HepG2 (cell line): ENCODE results near the gene LIMD2. TPM values are rescaled to one million over a fixed set of nuclear protein-coding genes. Genes with fewer than 3 reads are reported as not detected.

Source experiments
- AHR ChIP-seq: IDR thresholded peaks from 2 replicates; pipeline ENCODE4 v1.6.1; 2018; ENCODE audit warnings: missing genetic modification reagents, missing compliant biosample characterization
- DNMT1 ChIP-seq: sonication (generic); formaldehyde crosslinking; IDR thresholded peaks from 2 replicates; pipeline ENCODE4 v1.5.1; 2020; ENCODE audit warnings: mild to moderate bottlenecking, missing genetic modification reagents
- EP300 ChIP-seq, 3 experiments: sonication (generic) in 1 of 3; formaldehyde crosslinking in 1 of 3; IDR thresholded peaks; 2 replicates each; pipeline versions ENCODE4 v1.5.1 to v1.6.1; 2011 to 2020; ENCODE audit warnings: low read depth in 2 of 3, low read length in 2 of 3, borderline replicate concordance in 1 of 3, improper control_type of control experiment in 1 of 3, mild to moderate bottlenecking in 1 of 3, missing genetic modification reagents in 1 of 3, moderate library complexity in 1 of 3
- ETV6 ChIP-seq: sonication (generic); formaldehyde crosslinking; conservative IDR thresholded peaks from 2 replicates; pipeline ENCODE4 v1.4.0; 2020; ENCODE audit warnings: missing genetic modification reagents
- FOXM1 ChIP-seq: sonication (generic); formaldehyde crosslinking; IDR thresholded peaks from 2 replicates; pipeline ENCODE4 v1.5.0; 2020; ENCODE audit warnings: missing genetic modification reagents
- HDAC2 ChIP-seq: sonication (generic); formaldehyde crosslinking; IDR thresholded peaks from 2 replicates; pipeline ENCODE4 v1.4.0; 2020; ENCODE audit warnings: missing genetic modification reagents
- IKZF5 ChIP-seq: IDR thresholded peaks from 2 replicates; pipeline ENCODE4 v1.6.1; 2018; ENCODE audit warnings: missing genetic modification reagents, mild to moderate bottlenecking, missing compliant biosample characterization
- NBN ChIP-seq: fragments of 450-650 bp; conservative IDR thresholded peaks from 2 replicates; pipeline ENCODE4 v1.6.1; 2017
- NFYC ChIP-seq: IDR thresholded peaks from 2 replicates; pipeline ENCODE4 v1.6.1; 2016; ENCODE audit warnings: missing genetic modification reagents, missing compliant biosample characterization
- NR1H2 ChIP-seq: sonication (generic); formaldehyde crosslinking; IDR thresholded peaks from 2 replicates; pipeline ENCODE4 v1.8.1; 2022; ENCODE audit warnings: low read depth, missing genetic modification reagents, borderline replicate concordance
- POGK ChIP-seq: sonication (generic); formaldehyde crosslinking; conservative IDR thresholded peaks from 2 replicates; pipeline ENCODE4 v1.8.0; 2022; ENCODE audit warnings: mild to moderate bottlenecking, moderate library complexity, missing genetic modification reagents
- SP4 ChIP-seq: sonication (generic); formaldehyde crosslinking; IDR thresholded peaks from 2 replicates; pipeline ENCODE4 v1.8.1; 2023; ENCODE audit warnings: mild to moderate bottlenecking, missing genetic modification reagents
- YY1 ChIP-seq: IDR thresholded peaks from 2 replicates; pipeline ENCODE4 v1.6.1; 2011; ENCODE audit warnings: low read length, low read depth, moderate library complexity, mild to moderate bottlenecking; ENCODE audit not compliant: insufficient read depth, insufficient replicate concordance
- ZNF3 ChIP-seq: IDR thresholded peaks from 2 replicates; pipeline ENCODE4 v1.7.0; 2017; ENCODE audit warnings: inconsistent platforms
- ZNF335 ChIP-seq: sonication (generic); formaldehyde crosslinking; IDR thresholded peaks from 2 replicates; pipeline ENCODE4 v1.4.0; 2020; ENCODE audit warnings: missing genetic modification reagents
- ZNF468 ChIP-seq: sonication (generic); formaldehyde crosslinking; IDR thresholded peaks from 2 replicates; pipeline ENCODE4 v1.8.0; 2022; ENCODE audit warnings: mild to moderate bottlenecking, moderate library complexity, missing genetic modification reagents
- ZNF773 ChIP-seq: sonication (generic); formaldehyde crosslinking; IDR thresholded peaks from 2 replicates; pipeline ENCODE4 v1.4.0; 2020; ENCODE audit warnings: missing genetic modification reagents, borderline replicate concordance
- polyA plus RNA-seq, 8 experiments: library from polyadenylated mRNA; depleted of rRNA in 3 of 8; stranded (reverse) in 7 of 8; unstranded in 1 of 8; fragments of >200 nt; fragmentation: Illumina TruSeq in 4 of 8; extraction: Trizol in 4 of 8; gene quantifications; 2 replicates each; pipeline versions ENCODE4 v1.2.1 to v1.2.3, GENCODE V29; 2011 to 2016; ENCODE audit warnings: low read depth in 4 of 8, missing spikeins in 1 of 8, mixed read lengths in 1 of 8; ENCODE audit not compliant: insufficient read depth in 1 of 8
- total RNA-seq, 5 experiments: library from RNA; depleted of rRNA; stranded (reverse); fragments of >200 nt; fragmentation: Illumina TruSeq; extraction: Trizol; gene quantifications; 2 replicates each; pipeline ENCODE4 v1.2.3, GENCODE V29; 2016; ENCODE audit warnings: low read depth in 1 of 5
- TF ChIP-seq, protein P1 (sequence below): sonication (generic); formaldehyde crosslinking; IDR thresholded peaks from 2 replicates; pipeline ENCODE4 v1.4.0; 2020; ENCODE audit warnings: low read depth, mild to moderate bottlenecking, missing genetic modification reagents
- TF ChIP-seq, protein P2 (sequence below): sonication (generic); formaldehyde crosslinking; IDR thresholded peaks from 2 replicates; pipeline ENCODE4 v1.9.0; 2021; ENCODE audit warnings: missing genetic modification reagents, borderline replicate concordance
- TF ChIP-seq, protein P3 (sequence below): sonication (generic); formaldehyde crosslinking; IDR thresholded peaks from 2 replicates; pipeline ENCODE4 v1.5.1; 2020; ENCODE audit warnings: mild to moderate bottlenecking, missing genetic modification reagents

Gene LIMD2
- total and polyA plus RNA-seq, 2 of the 13 experiments (the other 11 are each of a cell fraction or from before 2014, with no cell fraction given) = 9.0 to 20.8 TPM

GRCh38 chr17:63741408-63742173 lies 41.7 kb upstream of the LIMD2 start, which contains the start of gene STRADA (continued):
- peak; percentile 84 for TF ChIP-seq POGK
- TF ChIP-seq NR1H2 (CRISPR knock-in tag) = no peak
- peak; percentile 72 for TF ChIP-seq HDAC2
- TF ChIP-seq ZNF468 (CRISPR knock-in tag) = peak; percentile 34; the same call in 1 of the 2 replicates
- no peak for TF ChIP-seq DNMT1 (CRISPR knock-in tag)
- peak; percentile 86 for TF ChIP-seq IKZF5
- TF ChIP-seq, protein P1, sequence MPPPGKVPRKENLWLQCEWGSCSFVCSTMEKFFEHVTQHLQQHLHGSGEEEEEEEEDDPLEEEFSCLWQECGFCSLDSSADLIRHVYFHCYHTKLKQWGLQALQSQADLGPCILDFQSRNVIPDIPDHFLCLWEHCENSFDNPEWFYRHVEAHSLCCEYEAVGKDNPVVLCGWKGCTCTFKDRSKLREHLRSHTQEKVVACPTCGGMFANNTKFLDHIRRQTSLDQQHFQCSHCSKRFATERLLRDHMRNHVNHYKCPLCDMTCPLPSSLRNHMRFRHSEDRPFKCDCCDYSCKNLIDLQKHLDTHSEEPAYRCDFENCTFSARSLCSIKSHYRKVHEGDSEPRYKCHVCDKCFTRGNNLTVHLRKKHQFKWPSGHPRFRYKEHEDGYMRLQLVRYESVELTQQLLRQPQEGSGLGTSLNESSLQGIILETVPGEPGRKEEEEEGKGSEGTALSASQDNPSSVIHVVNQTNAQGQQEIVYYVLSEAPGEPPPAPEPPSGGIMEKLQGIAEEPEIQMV (CRISPR knock-in tag) = 0 out of 2 replicates have a peak, but pooled peaks have one; percentile 44
- TF ChIP-seq ZNF335 (CRISPR knock-in tag) = peak; percentile 99
- TF ChIP-seq, protein P2, sequence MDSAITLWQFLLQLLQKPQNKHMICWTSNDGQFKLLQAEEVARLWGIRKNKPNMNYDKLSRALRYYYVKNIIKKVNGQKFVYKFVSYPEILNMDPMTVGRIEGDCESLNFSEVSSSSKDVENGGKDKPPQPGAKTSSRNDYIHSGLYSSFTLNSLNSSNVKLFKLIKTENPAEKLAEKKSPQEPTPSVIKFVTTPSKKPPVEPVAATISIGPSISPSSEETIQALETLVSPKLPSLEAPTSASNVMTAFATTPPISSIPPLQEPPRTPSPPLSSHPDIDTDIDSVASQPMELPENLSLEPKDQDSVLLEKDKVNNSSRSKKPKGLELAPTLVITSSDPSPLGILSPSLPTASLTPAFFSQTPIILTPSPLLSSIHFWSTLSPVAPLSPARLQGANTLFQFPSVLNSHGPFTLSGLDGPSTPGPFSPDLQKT (CRISPR knock-in tag) = 0 out of 2 replicates have a peak, but pooled peaks have one; percentile 2
- TF ChIP-seq, protein P3, sequence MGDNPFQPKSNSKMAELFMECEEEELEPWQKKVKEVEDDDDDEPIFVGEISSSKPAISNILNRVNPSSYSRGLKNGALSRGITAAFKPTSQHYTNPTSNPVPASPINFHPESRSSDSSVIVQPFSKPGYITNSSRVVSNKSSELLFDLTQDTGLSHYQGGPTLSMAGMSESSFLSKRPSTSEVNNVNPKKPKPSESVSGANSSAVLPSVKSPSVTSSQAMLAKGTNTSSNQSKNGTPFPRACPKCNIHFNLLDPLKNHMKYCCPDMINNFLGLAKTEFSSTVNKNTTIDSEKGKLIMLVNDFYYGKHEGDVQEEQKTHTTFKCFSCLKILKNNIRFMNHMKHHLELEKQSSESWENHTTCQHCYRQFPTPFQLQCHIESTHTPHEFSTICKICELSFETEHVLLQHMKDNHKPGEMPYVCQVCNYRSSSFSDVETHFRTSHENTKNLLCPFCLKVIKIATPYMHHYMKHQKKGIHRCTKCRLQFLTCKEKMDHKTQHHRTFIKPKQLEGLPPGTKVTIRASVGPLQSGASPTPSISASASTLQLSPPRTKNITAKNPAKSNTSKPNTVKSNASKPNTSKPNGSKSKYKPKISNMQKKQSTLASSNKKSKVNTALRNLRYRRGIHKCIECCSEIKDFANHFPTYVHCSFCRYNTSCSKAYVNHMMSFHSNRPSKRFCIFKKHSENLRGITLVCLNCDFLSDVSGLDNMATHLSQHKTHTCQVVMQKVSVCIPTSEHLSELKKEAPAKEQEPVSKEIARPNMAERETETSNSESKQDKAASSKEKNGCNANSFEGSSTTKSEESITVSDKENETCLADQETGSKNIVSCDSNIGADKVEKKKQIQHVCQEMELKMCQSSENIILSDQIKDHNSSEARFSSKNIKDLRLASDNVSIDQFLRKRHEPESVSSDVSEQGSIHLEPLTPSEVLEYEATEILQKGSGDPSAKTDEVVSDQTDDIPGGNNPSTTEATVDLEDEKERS (CRISPR knock-in tag) = no peak; the same call in 1 of the 2 replicates
- TF ChIP-seq FOXM1 = no peak
- no peak; the same call in 1 of the 2 replicates for TF ChIP-seq NFYC (CRISPR knock-in tag)
- no peak for TF ChIP-seq ZNF773
- TF ChIP-seq ETV6 (CRISPR knock-in tag) = no peak; the same call in 1 of the 2 replicates
- peak; percentile 73; the same call in 1 of the 2 replicates for TF ChIP-seq ZNF3 (CRISPR knock-in tag)
- no peak for TF ChIP-seq NBN
- no peak; the same call in 1 of the 2 replicates for TF ChIP-seq AHR (CRISPR knock-in tag)
- TF ChIP-seq YY1 = peak; percentile 81
- TF ChIP-seq SP4 = peak; percentile 84
- TF ChIP-seq EP300 (IDR thresholded peaks at IDR 0.05; ENCODE audit: low read depth in 2 of 2, low read length in 2 of 2) = no peak
- TF ChIP-seq EP300 (CRISPR knock-in tag; IDR thresholded peaks at IDR 0.05; ENCODE audit: borderline replicate concordance) = 0 out of 2 replicates have a peak, but pooled peaks have one; percentile 4
